Ovary (tissue), 9 donors: ENCODE data around the gene SRP54. TPM values are rescaled to one million over a fixed set of nuclear protein-coding genes. Genes with fewer than 3 reads are reported as not detected.
"Not testable (repeated sequence)": the region's sequence is repeated elsewhere in the genome, so short reads cannot be mapped to it uniquely, and the experiment has no call there.

ENCODE experiments used
- DNase-seq, 5 donors: peaks; one replicate each; pipeline ENCODE4 v3.0.0-alpha.2; 2019 to 2020
- H3K27ac ChIP-seq, 2 donors: fragments of 200-600 bp; one replicate each; pipeline versions ENCODE4 v1.5.1 to v1.8.0; 2019 to 2022
- H3K27me3 ChIP-seq: fragments of 200-600 bp; one replicate; pipeline ENCODE4 v1.8.0; 2022
- H3K36me3 ChIP-seq: fragments of 200-600 bp; sonication (generic); one replicate; pipeline ENCODE4 v1.5.1; 2019
- H3K4me1 ChIP-seq: one replicate; pipeline ENCODE4 v1.8.1; 2013; ENCODE audit warnings: mild to moderate bottlenecking, moderate library complexity; ENCODE audit not compliant: insufficient read depth
- H3K4me3 ChIP-seq: fragments of 200-600 bp; sonication (generic); one replicate; pipeline ENCODE4 v1.5.1; 2017
- H3K9me3 ChIP-seq, 2 donors: fragments of 200-600 bp in 1 of 2; sonication (generic) in 1 of 2; one replicate each; pipeline versions ENCODE4 v1.5.1 to v1.8.1; 2013 to 2019; ENCODE audit warnings: mild to moderate bottlenecking in 1 of 2, moderate library complexity in 1 of 2
- EP300 ChIP-seq: sonication (generic); formaldehyde crosslinking; IDR thresholded peaks from one replicate; pipeline ENCODE4 v1.6.1; 2017; ENCODE audit warnings: antibody characterized with exemption
- POLR2A ChIP-seq: fragments of 450-650 bp; IDR thresholded peaks from one replicate; pipeline ENCODE4 v1.6.1; 2017; ENCODE audit warnings: antibody characterized with exemption, mild to moderate bottlenecking, moderate library complexity
- WGBS, 3 donors: extraction: QIAGEN DNeasy Blood & Tissue Kit in 1 of 3; methylation state at CpG; one replicate each; pipeline versions ENCODE4 v1.1.5 to v1.1.7; 2013 to 2017; 5-methylcytosine and 5-hydroxymethylcytosine counted together
- intact Hi-C, 4 donors: fragments of 100-400 bp; cut with DNase I; formaldehyde crosslinking; loops; one replicate each; pipeline versions ENCODE4 v1.11.0 to v1.15.1; 2022 to 2023
- polyA plus RNA-seq, 2 donors: library from polyadenylated mRNA; stranded (reverse); fragments of 200-250 nt in 1 of 2; fragments of 350-450 nt in 1 of 2; fragmentation: Illumina TruSeq in 1 of 2; extraction: RNeasy Lipid Tissue Mini Kit (QIAGEN cat#74804) in 1 of 2; gene quantifications; one replicate each; pipeline ENCODE4 v1.2.3, GENCODE V29; 2013 to 2014
- total RNA-seq, 7 donors: library from RNA; depleted of rRNA in 2 of 7; stranded (reverse); fragments of >200 nt in 2 of 7; fragmentation: NEBNext Ultra II Directional in 3 of 7; extraction: Animal tissue kit (Norgen Biotek cat#: 25700) in 3 of 7; gene quantifications; one replicate each; pipeline versions ENCODE4 v1.1.0 to v1.2.4, GENCODE V29; 2016 to 2023
- TF ChIP-seq, protein P1 (sequence below), 3 donors: fragments of 450-650 bp in 2 of 3; fragments of 200-600 bp in 1 of 3; IDR thresholded peaks; one replicate each; pipeline versions ENCODE4 v1.5.1 to v1.8.0; 2016 to 2022; ENCODE audit warnings: antibody characterized with exemption in 3 of 3, mild to moderate bottlenecking in 1 of 3
- donor health status: DM: no; HTN: no; CAD: no; lungs with moderate emphysema.
- donor health status: DM: no; HTN: no; CAD: no.
- donor health status: Bipolar disorder and iron deficiency.
- donor health status: DM: yes; HTN: yes; CAD: no.
- donor health status: DM: no; HTN: no; CAD: no.
- donor health status: DM: yes; HTN: yes; CAD: no.

Gene SRP54
- total and polyA plus RNA-seq, 9 donors: 25.9 to 61.6 (median 37.3) TPM

DNA sequence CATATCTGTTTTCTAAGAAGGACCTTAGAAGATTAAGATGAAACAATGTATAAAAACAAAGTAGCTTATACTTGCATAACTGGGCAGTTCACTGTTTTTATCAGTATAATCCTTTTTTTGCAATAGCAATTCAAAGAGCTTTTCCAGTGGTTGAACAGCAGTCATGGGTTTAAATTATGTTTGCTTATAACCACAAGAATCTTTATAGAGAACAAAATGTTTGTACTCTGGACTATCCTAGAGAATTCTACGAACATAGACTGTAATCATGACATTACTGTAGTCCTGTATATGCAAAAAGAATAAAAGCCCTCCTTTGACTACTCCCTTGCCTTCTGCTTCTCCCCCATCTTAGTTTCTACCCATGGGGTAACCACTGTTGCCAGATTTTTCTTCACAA is 69.0 kb downstream of the SRP54 start:
- Histone ChIP-seq H3K27ac (no peak overlapping the region), H3K27me3 (no peaks in the 10 kb centered on the region), H3K9me3 (no peaks in the 10 kb centered on the region), H3K4me1 (no peaks in the 10 kb centered on the region), H3K36me3 (no peaks in the 10 kb centered on the region), H3K4me3 (no peak overlapping the region)
- no peak for TF ChIP-seq EP300
- no peak for TF ChIP-seq POLR2A
- TF ChIP-seq, protein P1, sequence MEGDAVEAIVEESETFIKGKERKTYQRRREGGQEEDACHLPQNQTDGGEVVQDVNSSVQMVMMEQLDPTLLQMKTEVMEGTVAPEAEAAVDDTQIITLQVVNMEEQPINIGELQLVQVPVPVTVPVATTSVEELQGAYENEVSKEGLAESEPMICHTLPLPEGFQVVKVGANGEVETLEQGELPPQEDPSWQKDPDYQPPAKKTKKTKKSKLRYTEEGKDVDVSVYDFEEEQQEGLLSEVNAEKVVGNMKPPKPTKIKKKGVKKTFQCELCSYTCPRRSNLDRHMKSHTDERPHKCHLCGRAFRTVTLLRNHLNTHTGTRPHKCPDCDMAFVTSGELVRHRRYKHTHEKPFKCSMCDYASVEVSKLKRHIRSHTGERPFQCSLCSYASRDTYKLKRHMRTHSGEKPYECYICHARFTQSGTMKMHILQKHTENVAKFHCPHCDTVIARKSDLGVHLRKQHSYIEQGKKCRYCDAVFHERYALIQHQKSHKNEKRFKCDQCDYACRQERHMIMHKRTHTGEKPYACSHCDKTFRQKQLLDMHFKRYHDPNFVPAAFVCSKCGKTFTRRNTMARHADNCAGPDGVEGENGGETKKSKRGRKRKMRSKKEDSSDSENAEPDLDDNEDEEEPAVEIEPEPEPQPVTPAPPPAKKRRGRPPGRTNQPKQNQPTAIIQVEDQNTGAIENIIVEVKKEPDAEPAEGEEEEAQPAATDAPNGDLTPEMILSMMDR (IDR thresholded peaks at IDR 0.05): no peak
- 56 to 81% (median 80%) methylated on average over 1 of the region's 1 CpG for WGBS, 3 donors
- no peak for DNase-seq
- intact Hi-C loops: no loop called here

DNA sequence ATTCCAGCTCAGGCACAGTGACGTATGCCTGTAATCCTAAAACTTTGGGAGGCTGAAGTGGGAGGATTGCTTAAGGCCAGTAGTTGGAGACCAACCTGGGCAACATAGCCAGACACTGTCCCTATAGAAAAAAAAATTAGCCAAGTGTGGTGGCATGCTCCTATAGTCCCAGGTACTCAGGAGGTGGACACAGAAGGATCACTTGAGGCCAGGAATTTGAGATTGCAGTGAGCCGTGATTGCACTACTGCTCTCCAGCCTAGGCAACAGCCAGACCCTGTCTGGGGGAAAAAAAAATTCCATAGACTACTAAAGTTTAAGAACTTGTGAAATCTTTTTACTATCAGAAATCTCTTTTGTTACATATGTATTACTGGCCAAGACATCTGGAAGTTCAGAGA is 69.8 kb downstream of the SRP54 start:
- H3K4me3 ChIP-seq: no peak overlapping the region
- no peak overlapping the region for H3K27ac ChIP-seq

DNA sequence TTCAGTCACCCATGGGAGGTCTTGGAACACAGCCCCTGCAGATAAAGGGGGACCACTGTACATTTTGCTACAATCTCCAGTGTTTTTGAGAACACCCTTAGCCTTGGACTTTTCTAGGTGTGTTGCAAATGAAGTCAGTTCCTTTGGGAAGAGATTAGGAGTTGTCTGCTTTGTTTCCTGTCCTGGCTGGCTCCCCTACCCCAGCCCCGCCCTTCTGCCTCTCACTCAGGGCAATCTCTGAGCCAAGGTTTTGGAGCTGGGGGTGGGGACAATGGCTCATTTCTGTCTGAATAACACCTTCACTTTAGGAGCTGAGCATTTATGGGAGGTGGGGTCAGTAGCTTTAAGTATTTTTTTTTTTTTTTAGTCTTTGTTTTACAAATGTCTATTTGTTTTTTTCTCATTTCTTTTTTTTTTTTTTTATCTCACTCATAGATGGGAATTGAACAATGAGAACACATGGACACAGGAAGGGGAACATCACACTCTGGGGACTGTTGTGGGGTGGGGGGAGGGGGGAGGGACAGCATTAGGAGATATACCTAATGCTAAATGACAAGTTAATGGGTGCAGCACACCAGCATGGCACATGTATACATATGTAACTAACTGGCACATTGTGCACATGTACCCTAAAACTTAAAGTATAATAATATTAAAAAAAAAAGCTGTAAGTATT is 78.5 kb downstream of the SRP54 start:
- H3K36me3 ChIP-seq, DNase-seq, H3K4me1 ChIP-seq, intact Hi-C loops, H3K9me3 ChIP-seq, H3K27ac ChIP-seq, H3K4me3 ChIP-seq, H3K27me3 ChIP-seq: not testable (repeated sequence)
- WGBS, 3 donors: 88 to 100% (median 89%) methylated on average over 1 of the region's 1 CpG

More for the DNA sequence above, 69.8 kb downstream of the SRP54 start:
- intact Hi-C loops: no loop called here
- Histone ChIP-seq H3K9me3 (no peaks in the 10 kb centered on the region), H3K36me3 (no peaks in the 10 kb centered on the region), H3K27me3 (no peaks in the 10 kb centered on the region), H3K4me1 (no peaks in the 10 kb centered on the region)
- TF ChIP-seq POLR2A (no peak), EP300 (no peak)
- TF ChIP-seq, protein P1 (IDR thresholded peaks at IDR 0.05): no peak
- no peak for DNase-seq
- 93 to 95% (median 93%) methylated on average over 2 of the region's 2 CpGs for WGBS, 3 donors

DNA sequence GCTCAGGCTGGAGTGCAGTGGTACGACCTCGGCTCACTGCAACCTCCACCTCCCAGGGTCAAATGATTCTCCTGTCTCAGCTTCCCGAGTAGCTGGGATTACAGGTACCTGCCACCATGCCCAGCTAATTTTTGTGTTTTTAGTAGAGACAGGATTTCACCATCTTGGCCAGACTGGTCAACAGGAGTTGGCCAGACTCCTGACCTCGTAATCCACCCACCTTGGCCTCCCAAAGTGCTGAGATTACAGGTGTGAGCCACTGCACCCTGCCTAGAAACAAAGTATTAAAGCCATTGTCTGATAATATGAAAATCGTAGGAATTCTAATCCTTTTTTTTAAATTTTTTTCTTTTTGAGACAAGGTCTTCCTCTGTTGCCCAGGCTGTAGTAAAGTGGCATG is 82.9 kb downstream of the SRP54 start:
- H3K27me3 ChIP-seq, H3K4me1 ChIP-seq, H3K4me3 ChIP-seq, intact Hi-C loops, H3K27ac ChIP-seq, H3K36me3 ChIP-seq, DNase-seq, H3K9me3 ChIP-seq: not testable (repeated sequence)
- 92 to 94% (median 93%) methylated on average over 5 of the region's 5 CpGs for WGBS, 3 donors

DNA sequence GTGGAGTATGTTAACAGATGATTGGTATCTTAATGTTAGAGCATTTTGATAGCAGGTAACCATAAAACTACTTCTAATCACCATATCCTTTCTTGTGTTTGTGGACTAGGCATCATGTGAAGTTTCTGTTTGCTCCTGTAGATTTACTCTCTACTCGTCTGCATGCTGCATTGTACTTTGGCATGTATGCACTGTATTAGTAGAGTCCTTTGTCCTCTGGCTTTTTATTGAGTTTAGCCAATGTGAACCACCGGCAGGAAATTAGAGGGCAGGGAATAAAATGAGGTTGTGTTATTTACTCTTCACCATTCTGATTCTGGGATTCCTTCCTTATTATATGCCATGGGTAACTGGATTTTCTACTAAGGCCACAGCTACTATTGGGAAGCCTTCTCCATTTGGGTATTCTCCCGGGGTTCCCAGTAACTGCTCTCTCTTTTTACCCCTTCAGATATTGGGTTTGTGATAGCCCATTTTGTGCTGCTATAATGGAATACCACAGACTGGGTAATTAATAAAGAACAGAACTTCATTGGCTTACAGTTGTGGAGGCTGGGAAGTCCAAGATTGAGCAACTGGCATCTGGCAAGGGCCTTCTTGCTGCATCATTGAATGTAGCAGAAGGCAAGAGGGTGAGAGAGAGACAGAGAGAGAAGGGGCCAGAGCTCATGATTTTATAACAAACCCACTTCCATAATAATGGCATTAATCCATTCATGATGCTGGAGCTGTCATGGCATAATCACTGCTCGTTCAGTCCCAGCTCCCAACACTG is 85.6 kb downstream of the SRP54 start:
- H3K27ac ChIP-seq: no peak overlapping the region
- intact Hi-C loops: no loop called here
- no peaks in the 10 kb centered on the region for H3K4me1 ChIP-seq
- no peak for TF ChIP-seq POLR2A
- TF ChIP-seq, protein P1 (IDR thresholded peaks at IDR 0.05): no peak
- no peak for TF ChIP-seq EP300
- H3K36me3 ChIP-seq: no peaks in the 10 kb centered on the region
- H3K4me3 ChIP-seq: no peak overlapping the region
- no peak for DNase-seq
- WGBS, 3 donors: 95 to 98% (median 96%) methylated on average over 4 of the region's 4 CpGs
- no peaks in the 10 kb centered on the region for H3K9me3 ChIP-seq
- H3K27me3 ChIP-seq: no peaks in the 10 kb centered on the region
